G401 (cell line): ENCODE data around the gene TC2N. TPM values are rescaled to one million over a fixed set of nuclear protein-coding genes. Genes with fewer than 3 reads are reported as not detected.
"Not testable (repeated sequence)": the region's sequence is repeated elsewhere in the genome, so short reads cannot be mapped to it uniquely, and the experiment has no call there.

Source experiments
- DNase-seq: peaks from one replicate; pipeline ENCODE4 v3.0.0-alpha.2; 2015; ENCODE audit warnings: low spot score
- in situ Hi-C: cut with HindIII; loops from 2 replicates; pipeline ENCODE4 v1.10.0; 2016; ENCODE audit warnings: low sequenced_read_pairs, mixed read lengths
- total RNA-seq: library from RNA; depleted of rRNA; stranded (reverse); fragments of >200 nt; shearing (Covaris generic); gene quantifications from 2 replicates; pipeline ENCODE4 v1.2.3, GENCODE V29; 2014; rRNA removed

Gene TC2N
- total RNA-seq, 1 experiment from 2014 or later: not detected

DNA sequence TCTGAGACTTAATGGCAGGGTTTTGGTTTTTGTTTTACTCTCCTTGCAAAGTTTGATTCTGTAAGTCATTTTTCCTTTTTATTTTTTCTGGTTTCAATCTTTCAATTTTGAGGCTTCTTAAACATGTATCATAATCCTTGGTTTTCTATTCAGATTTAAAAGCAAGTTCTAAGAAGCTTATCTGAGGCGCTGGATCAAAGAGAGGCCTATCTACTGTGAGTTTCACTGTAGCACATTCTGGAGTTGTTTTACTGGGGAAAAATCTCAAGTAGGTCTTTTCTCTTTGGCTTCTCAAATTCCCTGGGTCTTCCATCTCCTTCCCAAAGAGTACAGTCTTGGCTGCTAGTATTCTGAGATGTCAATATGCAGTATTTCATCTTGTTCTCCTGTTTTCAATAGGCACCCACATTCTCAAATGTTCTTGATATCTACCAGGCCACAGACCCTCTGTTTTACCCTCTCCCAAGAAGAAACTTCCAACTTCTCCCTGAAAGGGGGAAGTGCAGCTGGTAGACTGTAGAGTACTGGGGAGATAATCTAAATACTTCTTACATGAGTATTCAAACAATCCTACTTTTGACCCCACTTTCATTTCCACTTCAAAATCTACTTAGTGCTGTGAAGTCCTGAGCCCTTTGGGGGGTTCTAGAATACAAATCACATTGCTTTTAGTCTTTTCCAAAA is 124.6 kb downstream of the TC2N start:
- no peak for DNase-seq
- in situ Hi-C loops: no loop called here

DNA sequence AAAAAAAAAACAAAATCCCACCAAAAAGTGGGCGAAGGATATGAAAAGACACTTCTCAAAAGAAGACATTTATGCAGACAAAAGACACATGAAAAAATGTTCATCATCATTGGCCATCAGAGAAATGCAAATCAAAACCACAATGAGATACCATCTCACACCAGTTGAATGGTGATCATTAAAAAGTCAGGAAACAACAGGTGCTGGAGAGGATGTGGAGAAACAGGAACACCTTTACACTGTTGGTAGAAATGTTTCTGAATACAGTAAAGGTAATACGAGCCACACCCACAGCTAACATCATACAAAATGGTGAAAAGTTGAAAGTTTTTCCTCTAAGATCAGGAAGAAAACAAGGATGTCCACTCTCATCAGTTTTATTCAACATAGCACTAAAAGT is 127.5 kb downstream of the TC2N start:
- in situ Hi-C loops, DNase-seq: not testable (repeated sequence)

DNA sequence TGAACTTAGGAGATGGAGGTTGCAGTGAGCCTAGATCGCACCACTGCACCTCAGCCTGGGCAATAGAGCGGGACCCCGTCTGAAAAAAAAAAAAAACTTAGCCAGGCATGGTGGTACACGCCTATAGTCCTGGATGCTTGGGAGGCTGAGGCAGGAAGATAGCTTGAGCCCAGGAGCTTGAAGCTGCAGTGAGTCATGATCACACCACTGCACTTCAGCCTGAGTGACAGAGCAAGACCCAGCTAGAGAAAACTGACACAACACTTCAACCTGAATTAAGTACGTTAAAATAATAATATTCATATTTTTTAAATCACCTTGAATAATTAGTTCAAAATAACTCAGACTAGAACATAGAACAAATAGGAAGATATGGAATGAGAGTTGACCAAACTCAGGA is 129.7 kb downstream of the TC2N start:
- in situ Hi-C loops: no loop called here
- no peak for DNase-seq

DNA sequence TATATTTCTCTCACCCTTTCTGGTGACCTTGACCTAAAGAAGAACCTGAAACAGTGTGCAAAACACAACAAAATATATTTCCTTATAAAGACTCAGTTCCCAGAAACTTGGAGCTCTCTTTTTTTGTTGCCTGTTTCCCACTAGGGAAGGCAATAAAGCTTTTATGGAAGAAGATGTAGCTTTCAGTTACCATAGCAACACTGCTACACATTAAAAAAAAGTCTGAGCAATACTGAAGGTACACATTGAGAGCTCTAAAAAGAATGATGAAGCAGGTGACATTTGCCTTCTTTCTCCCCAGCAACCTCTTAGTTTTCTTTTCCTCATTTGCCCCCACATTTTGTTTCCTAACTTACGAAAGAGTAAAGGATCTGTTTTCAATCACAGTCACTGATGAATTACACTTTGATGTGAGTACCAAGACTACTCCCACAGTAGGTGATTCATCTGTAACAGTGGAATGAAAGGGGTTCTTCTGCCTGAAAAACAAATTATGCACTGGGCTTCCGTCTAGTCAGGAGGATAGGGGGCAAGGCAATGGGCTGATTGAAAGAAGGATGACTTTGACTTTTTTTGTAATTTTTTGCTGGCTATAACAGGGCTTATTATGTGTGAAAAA is 134.4 kb downstream of the TC2N start:
- in situ Hi-C loops: no loop called here
- no peak for DNase-seq

DNA sequence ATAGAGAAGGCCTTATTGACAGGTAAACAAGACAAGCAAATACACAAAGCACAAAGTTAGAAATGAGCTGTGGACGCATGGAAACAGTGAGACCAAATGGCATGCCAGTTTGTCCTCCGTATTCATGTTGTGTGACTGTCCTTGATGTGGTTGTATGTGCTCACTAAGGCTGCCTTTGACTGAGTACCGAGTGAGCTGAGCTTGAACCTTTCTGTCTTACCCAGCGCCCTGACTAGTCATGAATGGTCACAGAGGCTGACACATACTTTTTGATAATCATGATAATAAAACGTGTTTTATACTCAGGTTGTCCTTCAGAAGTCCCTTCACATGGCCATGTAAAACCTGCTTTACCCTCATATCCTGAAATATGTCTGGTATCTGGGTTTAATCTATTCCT is 134.9 kb downstream of the TC2N start:
- no peak for DNase-seq
- in situ Hi-C loops: no loop called here

DNA sequence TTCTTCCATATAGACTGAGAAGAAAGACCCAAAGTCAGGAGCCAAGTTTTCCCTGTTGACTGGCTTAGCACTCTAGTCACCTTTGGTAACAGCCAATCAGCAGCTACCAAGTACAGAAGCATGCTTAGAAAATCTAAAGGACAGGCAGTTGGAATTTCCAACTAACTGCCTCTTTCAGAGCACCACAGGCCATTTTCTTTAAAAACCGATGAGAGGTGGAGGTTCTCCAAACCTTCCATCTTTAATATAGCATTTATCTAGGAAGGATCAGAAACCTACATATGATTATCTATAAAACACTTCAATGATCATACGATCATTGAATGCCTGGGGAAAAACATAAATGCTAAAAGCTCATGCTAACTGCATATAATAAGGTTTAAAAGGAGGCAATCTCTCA is 135.3 kb downstream of the TC2N start, which contains the start of gene CATSPERB:
CATSPERB (minus strand) TSS at position 101 of the 400 bp plus-strand sequence. CDS start 2,607 bp downstream, outside the sequence.
- no peak for DNase-seq
- in situ Hi-C loops: no loop called here

DNA sequence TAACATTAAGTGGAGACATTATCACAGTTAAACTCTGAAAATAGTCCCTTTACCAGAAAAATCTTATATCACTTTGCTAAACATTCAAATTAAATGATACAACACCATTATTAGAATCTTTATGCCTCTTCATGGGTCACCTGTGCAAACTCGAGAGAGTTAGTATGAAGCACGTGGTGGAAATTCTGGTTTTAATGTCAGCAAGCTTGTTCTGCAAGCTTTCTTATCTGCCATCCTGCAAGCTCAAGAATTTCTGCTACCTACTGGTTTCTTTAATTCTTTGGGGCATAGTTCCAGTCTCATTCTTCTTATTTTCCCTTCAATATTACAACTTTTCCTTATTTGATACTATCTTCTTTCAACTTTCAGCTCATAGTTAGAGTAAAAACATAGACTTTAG is 136.3 kb downstream of the TC2N start:
- in situ Hi-C loops: no loop called here
- no peak for DNase-seq

DNA sequence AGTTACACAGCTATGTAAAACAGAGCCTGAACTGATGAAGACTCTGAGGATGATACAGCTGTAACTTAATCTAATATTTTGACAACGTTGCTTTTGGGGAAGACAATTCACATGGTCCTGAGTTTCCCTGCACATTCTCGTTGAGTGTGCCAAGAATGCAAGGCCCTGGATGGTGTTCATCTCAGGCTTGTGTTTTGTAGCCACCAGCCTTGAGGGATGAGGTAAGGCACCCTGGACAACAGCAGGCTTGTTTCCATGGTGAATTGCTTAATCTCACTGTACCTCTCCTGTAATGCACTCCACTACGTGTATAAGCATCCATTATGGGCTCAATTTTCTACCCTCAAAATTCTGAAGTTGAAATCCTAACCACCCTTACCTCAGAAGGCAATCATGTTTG is 137.6 kb downstream of the TC2N start:
- DNase-seq: no peak
- in situ Hi-C loops: no loop called here

Other genes with a start within 250 kb of the TC2N start
- gene CATSPERB, start 135.4 kb downstream of the TC2N start, total RNA-seq: not detected in 2 replicates
- gene FBLN5, start 80.2 kb upstream of the TC2N start, total RNA-seq: 1.3 TPM in 1 of 2 replicates, not detected in the other
- gene TRIP11, start 172.5 kb upstream of the TC2N start, total RNA-seq: 8.8 and 12.4 TPM in 2 replicates
- 26.8 and 40.9 TPM in 2 replicates for gene ATXN3, start 239.0 kb upstream of the TC2N start, total RNA-seq